ENCODE measurements around the gene CRYBA4.

GRCh38 chr22:26602127-26602526 is 19.6 kb upstream of the CRYBA4 start:
- TF ChIP-seq IRF3 (IDR thresholded peaks at IDR 0.05; ENCODE audit: low read depth, low read length) (no peak), EZH2phosphoT487 (IDR thresholded peaks at IDR 0.05; ENCODE audit: borderline replicate concordance, low read depth) (no peak), ELF1 (IDR thresholded peaks at IDR 0.05) (no peak), EP300 (IDR thresholded peaks at IDR 0.05; ENCODE audit: borderline replicate concordance in 1 of 2, low read depth in 1 of 2, low read length in 1 of 2) (no peak)
- TF ChIP-seq, protein P1, sequence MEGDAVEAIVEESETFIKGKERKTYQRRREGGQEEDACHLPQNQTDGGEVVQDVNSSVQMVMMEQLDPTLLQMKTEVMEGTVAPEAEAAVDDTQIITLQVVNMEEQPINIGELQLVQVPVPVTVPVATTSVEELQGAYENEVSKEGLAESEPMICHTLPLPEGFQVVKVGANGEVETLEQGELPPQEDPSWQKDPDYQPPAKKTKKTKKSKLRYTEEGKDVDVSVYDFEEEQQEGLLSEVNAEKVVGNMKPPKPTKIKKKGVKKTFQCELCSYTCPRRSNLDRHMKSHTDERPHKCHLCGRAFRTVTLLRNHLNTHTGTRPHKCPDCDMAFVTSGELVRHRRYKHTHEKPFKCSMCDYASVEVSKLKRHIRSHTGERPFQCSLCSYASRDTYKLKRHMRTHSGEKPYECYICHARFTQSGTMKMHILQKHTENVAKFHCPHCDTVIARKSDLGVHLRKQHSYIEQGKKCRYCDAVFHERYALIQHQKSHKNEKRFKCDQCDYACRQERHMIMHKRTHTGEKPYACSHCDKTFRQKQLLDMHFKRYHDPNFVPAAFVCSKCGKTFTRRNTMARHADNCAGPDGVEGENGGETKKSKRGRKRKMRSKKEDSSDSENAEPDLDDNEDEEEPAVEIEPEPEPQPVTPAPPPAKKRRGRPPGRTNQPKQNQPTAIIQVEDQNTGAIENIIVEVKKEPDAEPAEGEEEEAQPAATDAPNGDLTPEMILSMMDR (IDR thresholded peaks at IDR 0.05) = no peak
